Measurements from ENCODE around the gene DOCK11. TPM values are rescaled to one million over a fixed set of nuclear protein-coding genes. Genes with fewer than 3 reads are reported as not detected.
A peak's percentile ranks its signal among the peaks of the same experiment; 100 is the strongest.
"Not testable (repeated sequence)": the region's sequence is repeated elsewhere in the genome, so short reads cannot be mapped to it uniquely, and the experiment has no call there.

Gene DOCK11
- total RNA-seq, 2 donors from 2014 or later, result 34.3 to 43.2 TPM

GRCh38 chrX:118718737-118719136 is 223.1 kb downstream of the DOCK11 start:
- intact Hi-C loops (cut with DNase I), result no loop called here
- no peak for DNase-seq (ENCODE audit: low spot score)

GRCh38 chrX:118720058-118720707 is 224.6 kb downstream of the DOCK11 start:
- DNase-seq (ENCODE audit: low spot score), result no peak
- intact Hi-C loops (cut with DNase I), result no loop called here

DNA sequence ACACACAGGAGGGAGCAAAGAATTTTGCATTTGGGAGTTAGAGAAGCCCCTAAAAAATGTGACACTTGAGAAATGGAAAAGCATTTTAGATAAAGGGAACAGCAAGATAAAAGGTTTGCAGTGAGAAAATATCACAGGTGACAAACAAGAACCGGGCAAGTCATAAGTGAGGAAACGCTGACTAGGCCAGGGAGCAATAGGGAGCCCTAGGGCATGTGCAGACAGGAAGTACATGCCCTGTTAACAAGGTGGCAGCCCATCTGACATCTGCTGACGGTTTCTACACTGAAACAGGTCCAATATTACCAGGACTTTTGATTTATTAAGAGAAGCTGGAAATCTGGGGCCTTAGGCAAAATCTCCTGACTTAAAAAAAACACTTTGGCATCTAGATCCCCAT is 227.8 kb downstream of the DOCK11 start:
- DNase-seq (ENCODE audit: low spot score), result no peak
- intact Hi-C loops (cut with DNase I), result no loop called here

DNA sequence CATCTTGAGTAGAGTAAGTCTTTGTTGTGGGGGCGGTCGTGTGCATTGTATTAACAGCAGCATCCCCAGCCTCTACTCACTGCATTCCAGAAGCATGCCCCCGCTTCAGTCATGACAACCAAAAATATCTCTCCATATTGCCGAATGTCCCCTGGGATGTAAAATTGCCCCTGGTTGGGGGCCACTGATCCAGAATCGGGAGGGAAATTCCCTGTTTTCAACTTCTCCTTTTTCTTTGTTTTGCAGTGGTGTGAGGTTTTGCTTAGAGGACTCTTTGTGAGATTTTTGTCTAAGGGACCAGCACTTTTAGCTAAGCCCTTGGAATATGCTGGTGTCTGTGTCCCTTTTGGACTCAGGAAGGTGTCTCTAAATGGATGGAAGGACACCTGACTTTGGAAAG is 228.8 kb downstream of the DOCK11 start:
- DNase-seq (ENCODE audit: low spot score), result no peak
- intact Hi-C loops (cut with DNase I), result no loop called here

- intact Hi-C loops (cut with DNase I), result no loop called here
Measured at GRCh38 chrX:118724775-118725174, 229.2 kb downstream of the DOCK11 start.

DNA sequence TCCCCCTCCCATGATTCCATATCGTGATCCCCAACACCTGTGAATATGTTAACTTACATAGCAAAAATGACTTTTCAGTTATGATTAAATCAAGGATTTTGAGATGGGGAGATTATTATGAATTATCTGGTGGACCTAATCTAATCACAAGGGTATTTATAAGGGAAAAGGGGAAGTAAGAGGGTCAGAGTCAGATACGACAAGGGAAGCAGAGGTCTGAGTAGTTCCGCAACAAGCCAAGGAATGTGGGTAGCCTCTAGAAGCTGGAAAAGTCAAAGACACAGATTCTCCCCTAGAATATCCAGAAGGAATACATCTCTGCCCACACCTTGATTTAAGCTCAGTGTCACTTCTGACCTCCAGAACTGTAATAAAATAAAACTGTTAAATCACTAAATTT is 230.8 kb downstream of the DOCK11 start:
- no peak for DNase-seq (ENCODE audit: low spot score)
- intact Hi-C loops (cut with DNase I), result no loop called here

More at GRCh38 chrX:118724775-118725174, 229.2 kb downstream of the DOCK11 start:
- DNase-seq (ENCODE audit: low spot score), result no peak

- DNase-seq (ENCODE audit: low spot score), result peak; percentile 92
- intact Hi-C loops (cut with DNase I), result no loop called here
Measured at GRCh38 chrX:118726887-118727685, 231.5 kb downstream of the DOCK11 start, which contains the start of gene IL13RA1. TSS of gene IL13RA1 (plus strand) at chrX:118727606. CDS start at chrX:118727639, 33 bp downstream.

- intact Hi-C loops (cut with DNase I), result no loop called here
- peak; percentile 86 for DNase-seq (ENCODE audit: low spot score)
Measured at GRCh38 chrX:118727686-118728339, 232.2 kb downstream of the DOCK11 start.

DNA sequence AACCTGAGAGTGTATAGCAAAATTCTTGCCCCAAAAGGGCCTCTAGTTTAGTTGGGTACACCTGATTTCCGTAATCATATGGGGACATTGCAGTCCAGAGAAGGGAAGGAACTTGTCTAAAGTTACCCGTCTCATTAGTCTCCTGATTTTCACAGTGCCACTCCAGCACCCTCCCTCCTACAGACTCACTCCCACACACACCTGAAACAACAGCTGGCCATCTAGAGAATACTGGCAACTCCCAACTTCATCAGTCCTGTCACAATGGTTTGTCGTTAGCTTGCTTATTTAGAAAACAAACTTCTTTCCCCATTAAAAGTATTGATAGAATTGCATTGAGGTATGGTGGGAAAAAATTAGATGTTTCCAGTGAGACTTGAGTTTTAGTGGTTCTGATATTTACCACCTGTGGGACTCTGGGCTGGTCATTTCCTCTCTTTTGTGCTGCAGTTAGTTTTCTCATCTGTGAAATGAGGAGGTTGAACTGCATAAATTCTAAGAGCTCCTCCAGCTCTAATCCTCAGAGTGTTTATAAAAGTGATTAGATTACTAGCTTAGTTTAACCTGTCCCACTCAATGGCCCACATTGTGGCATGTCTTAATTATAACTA is 233.5 kb downstream of the DOCK11 start:
- no peak for DNase-seq (ENCODE audit: low spot score)
- intact Hi-C loops (cut with DNase I), result no loop called here

DNA sequence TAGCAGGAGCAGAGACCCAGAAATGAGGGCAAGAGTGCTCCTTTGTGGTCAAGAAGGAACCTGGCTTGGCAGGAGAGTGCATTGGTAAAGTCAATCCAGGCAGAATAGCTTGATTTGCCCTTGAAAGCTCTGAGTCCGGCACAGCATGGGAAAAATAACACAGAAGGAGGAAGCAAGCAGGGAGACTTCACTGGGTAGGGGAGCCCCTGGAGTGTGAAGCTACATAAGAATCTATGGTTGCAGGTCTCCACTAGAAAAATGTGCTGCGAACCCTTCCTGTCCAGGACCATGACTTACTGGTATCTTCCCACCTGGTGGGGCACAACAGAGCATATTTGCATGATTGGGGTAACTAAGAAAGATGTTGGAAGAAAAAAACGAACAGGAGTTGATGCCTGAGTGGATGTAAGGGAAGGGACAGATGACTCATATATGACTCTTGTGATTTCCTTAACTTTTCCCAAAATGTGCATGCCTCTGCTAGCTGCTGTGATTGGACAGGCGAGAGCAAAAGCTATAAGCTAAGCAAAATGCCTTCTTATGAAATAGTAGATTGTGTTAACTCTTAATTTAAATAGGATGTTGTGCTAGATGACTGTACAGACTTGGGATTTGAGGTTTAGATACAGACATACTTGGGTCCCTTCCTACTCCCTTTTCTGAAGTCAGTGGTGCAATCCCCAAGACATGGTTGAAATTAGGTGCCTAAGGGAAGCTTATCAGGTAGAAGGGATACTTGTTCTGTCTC is 235.1 kb downstream of the DOCK11 start:
- no peak for DNase-seq (ENCODE audit: low spot score)
- intact Hi-C loops (cut with DNase I), result no loop called here

DNA sequence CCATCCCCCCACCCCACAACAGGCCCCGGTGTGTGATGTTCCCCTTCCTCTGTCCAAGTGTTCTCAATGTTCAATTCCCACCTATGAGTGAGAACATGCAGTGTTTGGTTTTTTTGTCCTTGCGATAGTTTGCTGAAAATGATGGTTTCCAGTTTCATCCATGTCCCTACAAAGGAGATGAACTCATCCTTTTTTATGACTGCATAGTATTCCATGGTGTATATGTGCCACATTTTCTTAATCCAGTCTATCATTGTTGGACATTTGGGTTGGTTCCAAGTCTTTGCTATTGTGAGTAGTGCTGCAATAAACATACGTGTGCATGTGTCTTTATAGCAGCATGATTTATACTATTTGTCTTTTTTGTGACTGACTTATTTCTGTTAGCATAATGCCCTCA is 236.9 kb downstream of the DOCK11 start:
- intact Hi-C loops (cut with DNase I); DNase-seq (ENCODE audit: low spot score): not testable (repeated sequence)

DNA sequence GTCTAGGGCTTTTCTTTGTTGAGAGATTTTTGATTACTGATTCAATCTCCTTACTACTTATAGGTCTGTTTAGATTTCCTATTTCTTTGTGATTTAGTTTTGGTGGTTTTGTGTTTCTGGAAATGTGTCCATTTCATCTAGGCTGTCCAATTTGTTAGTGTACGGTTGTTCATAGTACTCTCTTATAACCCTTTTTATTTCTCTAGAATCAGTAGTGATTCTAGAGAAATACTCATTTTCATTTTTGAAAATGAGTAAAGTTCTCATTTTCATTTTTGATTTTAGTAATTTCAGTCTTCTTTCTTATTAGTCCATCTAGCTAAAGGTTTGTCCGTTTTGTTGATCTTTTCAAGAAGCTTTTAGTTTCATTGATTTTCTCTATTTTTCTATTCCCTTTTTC is 239.3 kb downstream of the DOCK11 start:
- DNase-seq (ENCODE audit: low spot score), result no peak
- intact Hi-C loops (cut with DNase I), result no loop called here

Other genes with a start within 250 kb of the DOCK11 start
- gene WDR44, start 149.7 kb upstream of the DOCK11 start, total RNA-seq, result 10 to 100 TPM; 16.6 to 19.1 TPM
- gene IL13RA1, start 231.8 kb downstream of the DOCK11 start, total RNA-seq, result 10 to 100 TPM; 54.1 to 79.0 TPM